GM19240 (cell line): Measurements from ENCODE around the gene JARID2.

Experiments used
- DNase-seq: peaks from one replicate; pipeline ENCODE4 v3.0.0; 2011; ENCODE audit warnings: low spot score; ENCODE audit not compliant: insufficient read length

The JARID2 gene

GRCh38 chr6:15504581-15505350 is 258.9 kb downstream of the JARID2 start:
- no peak for DNase-seq

- no peak for DNase-seq
Measured at GRCh38 chr6:15505463-15505918, 259.6 kb downstream of the JARID2 start.

DNA sequence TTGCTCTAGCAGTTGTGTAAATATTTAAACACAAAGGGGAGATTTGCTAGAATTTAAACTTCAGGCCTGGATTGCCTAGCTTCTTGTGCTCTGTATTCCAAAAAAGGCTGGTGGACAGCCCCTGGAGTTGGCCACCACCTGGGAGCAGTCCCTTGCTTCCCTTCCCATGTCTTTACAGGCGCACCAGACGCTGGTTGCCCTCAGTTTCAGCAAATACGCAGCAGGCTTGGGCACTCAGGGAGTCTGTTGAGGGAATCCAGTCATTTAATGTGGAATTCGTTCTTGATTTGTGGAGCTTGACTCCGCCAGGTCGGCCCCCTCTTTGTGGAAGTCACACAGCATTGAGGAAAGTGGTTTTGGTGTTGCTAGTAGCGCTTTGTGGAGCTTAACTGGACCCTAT is 260.2 kb downstream of the JARID2 start:
- no peak for DNase-seq

- DNase-seq: no peak
Measured at GRCh38 chr6:15507221-15507620, 261.4 kb downstream of the JARID2 start.

DNA sequence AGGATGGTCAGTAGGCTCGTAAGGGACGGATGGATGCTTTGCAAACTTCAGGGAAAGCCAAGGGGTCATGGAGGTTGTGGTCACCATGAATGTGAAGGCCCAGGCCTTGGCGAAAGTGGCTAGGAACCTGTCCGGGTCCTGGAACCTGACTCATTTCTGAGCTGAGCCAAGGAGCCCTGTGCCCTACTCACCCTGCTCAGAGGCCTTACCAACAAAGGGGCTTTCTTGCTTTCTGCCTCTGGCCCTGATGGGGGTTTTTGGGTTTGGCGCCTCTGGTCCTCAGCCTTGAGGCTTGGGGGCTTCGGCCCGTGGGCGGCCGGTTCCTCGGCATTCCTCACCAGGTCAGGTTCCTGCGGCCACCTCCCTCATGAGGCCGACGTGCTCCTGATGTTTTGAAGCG is 261.9 kb downstream of the JARID2 start:
- DNase-seq: no peak

DNA sequence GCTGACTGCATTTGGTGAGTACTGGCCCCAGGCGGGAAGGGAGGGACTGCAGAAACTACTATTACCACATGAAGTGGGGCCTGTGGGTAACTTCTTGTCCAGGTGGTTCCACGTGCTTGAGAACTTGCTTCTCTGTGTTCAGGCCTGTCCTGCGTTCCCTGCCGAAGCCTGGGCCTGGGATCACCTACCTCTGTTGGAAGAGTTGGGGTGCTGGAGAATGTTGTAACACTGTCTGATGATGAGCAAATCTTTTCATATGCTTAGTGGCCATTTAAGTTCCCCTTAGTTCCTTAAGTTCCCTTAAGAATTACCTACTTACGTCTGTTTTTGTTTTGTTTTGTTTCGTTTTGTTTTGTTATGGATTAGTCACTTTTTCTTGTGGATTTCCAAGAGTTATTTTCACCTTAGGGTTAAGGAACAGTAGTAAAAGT is 262.6 kb downstream of the JARID2 start:
- DNase-seq: no peak

- DNase-seq: no peak
Measured at GRCh38 chr6:15508931-15509330, 263.1 kb downstream of the JARID2 start.

DNA sequence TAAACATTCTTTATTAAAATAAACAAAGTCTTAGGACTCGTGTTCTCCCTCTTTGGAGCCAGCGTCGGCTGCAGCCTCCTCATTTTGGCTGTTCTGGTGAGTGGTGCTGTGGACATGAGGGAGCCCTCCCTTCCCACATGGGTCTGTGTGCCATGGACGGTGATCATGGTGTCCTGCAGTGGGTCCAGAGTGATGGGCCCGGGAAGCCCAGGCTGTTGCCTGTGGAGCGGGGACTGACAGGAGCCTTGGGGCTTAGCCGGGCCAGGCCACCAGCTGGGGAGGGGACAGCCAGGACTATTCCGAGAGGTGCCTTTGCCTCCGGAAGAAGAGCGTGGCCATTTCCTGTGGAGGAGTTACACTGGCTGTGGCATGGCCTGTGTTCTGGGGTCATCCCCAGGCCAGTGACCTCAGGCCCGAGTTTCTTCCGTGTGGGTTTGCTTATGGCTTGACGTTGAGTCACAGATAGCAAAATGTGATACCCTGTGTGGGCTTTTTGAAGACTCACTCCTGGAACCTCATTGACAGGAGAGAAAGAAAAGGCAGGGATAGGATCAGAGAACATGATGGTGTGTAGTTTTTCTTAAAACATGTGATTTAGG is 263.6 kb downstream of the JARID2 start:
- no peak for DNase-seq

DNA sequence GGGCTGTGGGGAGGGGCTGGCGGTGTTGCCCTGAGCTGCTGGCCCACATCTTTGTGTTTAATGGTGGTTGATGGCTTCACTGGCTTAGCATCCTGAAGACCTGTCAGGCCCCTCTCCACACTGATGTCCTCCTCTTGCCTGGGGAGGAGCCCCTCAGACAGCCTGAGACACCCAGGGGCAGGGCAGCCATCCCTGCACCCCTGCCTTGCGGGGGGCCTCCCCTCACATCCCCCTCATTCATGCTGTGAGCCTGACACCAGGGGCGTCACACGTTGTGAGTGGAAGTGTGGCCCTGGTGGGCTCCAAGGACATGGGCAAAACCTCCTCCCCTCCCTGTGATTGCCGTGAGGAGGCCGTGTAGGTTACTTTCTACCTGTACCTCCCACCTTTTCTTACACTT is 264.3 kb downstream of the JARID2 start:
- no peak for DNase-seq

- no peak for DNase-seq
Measured at GRCh38 chr6:15510536-15511247, 264.8 kb downstream of the JARID2 start.

DNA sequence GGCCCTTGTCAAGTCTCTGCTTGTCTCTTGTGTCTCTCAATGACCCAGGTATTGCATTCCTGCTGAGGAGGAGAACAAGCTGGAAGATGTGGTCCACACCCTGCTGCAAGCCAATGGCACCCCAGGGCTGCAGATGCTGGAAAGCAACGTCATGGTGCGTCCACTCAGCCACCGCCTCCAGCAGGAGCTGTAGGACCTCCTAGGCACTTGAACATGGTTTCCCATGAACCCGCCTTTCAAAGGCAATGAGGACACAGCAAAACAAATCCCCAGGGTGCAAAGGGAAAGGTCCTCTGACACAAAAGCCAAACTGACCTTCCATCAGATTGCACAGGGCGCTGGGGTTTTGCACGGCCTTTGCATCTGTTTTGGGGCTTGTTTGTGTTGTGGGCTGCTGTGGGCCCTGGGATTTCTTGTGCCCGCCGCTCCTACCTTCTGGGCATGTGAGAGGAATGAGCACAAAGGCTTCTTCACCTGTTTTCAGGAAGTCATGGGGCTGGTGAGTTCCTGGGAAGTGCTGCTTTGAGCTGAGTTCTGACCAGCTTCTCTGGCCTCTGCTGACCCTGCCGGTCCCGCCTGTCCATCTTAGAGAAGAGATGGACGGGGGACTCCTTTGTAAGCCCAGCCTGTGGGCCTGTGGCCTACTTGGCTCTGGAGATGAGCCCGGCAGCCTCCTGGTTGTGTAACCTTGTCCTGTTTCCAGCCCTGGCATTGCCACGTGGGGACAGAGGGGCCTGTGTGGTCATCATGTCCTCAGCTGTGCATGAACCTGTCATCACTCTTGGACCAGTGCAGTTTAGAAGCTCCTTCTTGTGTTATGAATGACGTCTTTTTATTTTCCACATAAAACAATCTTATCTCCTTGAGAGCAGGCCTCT is 265.6 kb downstream of the JARID2 start:
- no peak for DNase-seq

GRCh38 chr6:15512126-15512525 is 266.3 kb downstream of the JARID2 start:
- DNase-seq: no peak

DNA sequence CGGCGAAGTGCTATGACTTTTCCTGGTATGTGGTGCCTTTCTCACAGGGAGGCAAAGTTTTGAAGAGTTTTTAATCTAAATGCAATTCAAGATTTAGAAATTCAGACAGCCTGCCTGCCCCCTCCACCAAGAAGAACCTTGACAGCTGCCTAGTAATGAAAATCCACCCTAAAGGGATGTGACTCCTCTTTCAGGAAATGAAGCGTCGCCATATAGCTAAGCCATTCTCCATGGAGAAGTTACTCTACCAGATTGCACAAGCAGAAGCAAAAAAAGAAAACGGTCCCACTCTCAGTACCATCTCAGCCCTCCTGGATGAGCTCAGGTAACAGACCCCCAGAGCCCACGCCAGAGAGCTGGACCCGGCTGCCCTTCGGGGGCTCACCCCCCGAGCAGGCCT is 266.9 kb downstream of the JARID2 start:
- no peak for DNase-seq

- no peak for DNase-seq
Measured at GRCh38 chr6:15513131-15513771, 267.4 kb downstream of the JARID2 start.

- DNase-seq: no peak
Measured at GRCh38 chr6:15513801-15514711, 268.2 kb downstream of the JARID2 start.

DNA sequence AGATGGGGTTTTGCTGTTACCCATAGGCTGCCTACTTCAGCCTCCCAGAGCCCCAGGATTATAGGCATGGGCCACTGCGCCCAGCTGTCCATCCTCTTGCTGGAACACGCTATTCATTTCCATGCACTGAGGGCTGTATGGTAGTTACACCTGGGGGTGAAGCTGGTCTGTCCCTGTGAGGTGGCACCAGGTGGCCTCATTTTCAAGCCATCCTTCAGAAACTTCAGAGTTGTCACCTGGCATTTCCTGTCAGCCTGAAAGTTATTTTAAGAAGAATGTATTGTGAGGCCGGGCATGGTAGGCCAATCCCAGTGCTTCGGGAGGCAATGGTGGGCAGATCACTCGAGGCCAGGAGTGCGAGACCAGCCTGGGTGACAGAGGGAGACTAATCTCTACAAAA is 269.4 kb downstream of the JARID2 start:
- no peak for DNase-seq

GRCh38 chr6:15515660-15516375 is 269.9 kb downstream of the JARID2 start:
- no peak for DNase-seq

- no peak for DNase-seq
Measured at GRCh38 chr6:15516378-15516777, 270.5 kb downstream of the JARID2 start.

GRCh38 chr6:15516923-15517560 is 271.2 kb downstream of the JARID2 start:
- DNase-seq: no peak
